Endothelial cell of umbilical vein (primary cell): ENCODE results near the gene PLAC1. TPM values are rescaled to one million over a fixed set of nuclear protein-coding genes. Genes with fewer than 3 reads are reported as not detected.

Source experiments
- BruUV-seq: library from RNA; stranded (reverse); fragments of 400-500 nt; replicated peaks from 2 replicates; lab custom pipeline; 2021; lab: Mats Ljungman, UMichigan
- CTCF ChIA-PET: fragments of 300-600, 350-600 bp; sonication (Branson Sonifier 250); formaldehyde crosslinking; loops from one replicate; lab custom pipeline; 2021; ENCODE audit warnings: antibody characterized with exemption, inconsistent platforms; lab: Charles Lee
- POLR2A ChIA-PET: fragments of 300-600, 350-600 bp; sonication (Branson Sonifier 250); formaldehyde crosslinking; loops from one replicate; lab custom pipeline; 2021; ENCODE audit warnings: antibody characterized with exemption, inconsistent platforms; lab: Charles Lee
- DNase-seq: peaks from one replicate; pipeline ENCODE4 v3.0.0-alpha.2; 2011; ENCODE audit warnings: low read depth, low spot score
- FAIRE-seq: peaks from 2 replicates; lab custom pipeline; 2011; peaks lifted over from hg19 to GRCh38; lab: Jason Lieb, UNC
- H2AFZ ChIP-seq: 2 replicates; pipeline ENCODE4 v1.6.0; 2012; ENCODE audit warnings: low read depth, low read length, control low read depth, inconsistent platforms
- H3K27ac ChIP-seq: 2 replicates; pipeline ENCODE4 v1.5.1; 2011; ENCODE audit warnings: low read depth, mild to moderate bottlenecking, control low read depth, low read length, moderate library complexity; ENCODE audit not compliant: insufficient read depth
- H3K27me3 ChIP-seq, 2 experiments: 2 replicates each; pipeline versions ENCODE4 v1.6.0 to v1.6.1; 2011; ENCODE audit warnings: low read length in 2 of 2, mixed read lengths in 1 of 2; ENCODE audit not compliant: control insufficient read depth in 2 of 2, insufficient read depth in 2 of 2
- H3K36me3 ChIP-seq, 2 experiments: 2 replicates in 1 of 2; 3 replicates in 1 of 2; pipeline ENCODE4 v1.5.1; 2011; ENCODE audit warnings: low read length in 2 of 2, mild to moderate bottlenecking in 1 of 2, moderate library complexity in 1 of 2; ENCODE audit not compliant: control insufficient read depth in 2 of 2, insufficient read depth in 2 of 2; ENCODE audit errors: extremely low read depth in 1 of 2
- H3K4me1 ChIP-seq: 3 replicates; pipeline ENCODE4 v1.5.1; 2011; ENCODE audit warnings: mild to moderate bottlenecking, low read length; ENCODE audit not compliant: control insufficient read depth, insufficient read depth; ENCODE audit errors: extremely low read depth
- H3K4me2 ChIP-seq: 2 replicates; pipeline ENCODE4 v1.6.1; 2011; ENCODE audit warnings: low read length, control low read depth, mixed read lengths; ENCODE audit not compliant: insufficient read depth
- H3K4me3 ChIP-seq, 3 experiments: fragments of 200-600 bp in 1 of 3; sonication (generic), shearing (Covaris generic) in 1 of 3; replicated peaks in 1 of 3; 2 replicates each; pipeline ENCODE4 v1.5.1; 2011 to 2016; ENCODE audit warnings: control low read depth in 3 of 3, low read length in 3 of 3, mild to moderate bottlenecking in 2 of 3, inconsistent platforms in 1 of 3, low read depth in 1 of 3, moderate library complexity in 1 of 3; ENCODE audit not compliant: insufficient read depth in 1 of 3
- H3K79me2 ChIP-seq: 2 replicates; pipeline ENCODE4 v1.6.0; 2012; ENCODE audit warnings: low read length, inconsistent platforms; ENCODE audit not compliant: control insufficient read depth, insufficient read depth
- H3K9ac ChIP-seq: replicated peaks from 2 replicates; pipeline ENCODE3; 2011; ENCODE audit warnings: low read length, control low read depth; ENCODE audit not compliant: insufficient read depth; ENCODE audit errors: extremely low read depth
- H3K9me1 ChIP-seq: replicated peaks from 3 replicates; pipeline ENCODE4 v1.6.0; 2011; ENCODE audit warnings: mild to moderate bottlenecking, low read length; ENCODE audit not compliant: control insufficient read depth, insufficient read depth; ENCODE audit errors: extremely low read depth
- H3K9me3 ChIP-seq: replicated peaks from 2 replicates; pipeline ENCODE4 v1.5.1; 2012; ENCODE audit warnings: low read length, inconsistent platforms; ENCODE audit not compliant: control insufficient read depth, insufficient read depth
- H4K20me1 ChIP-seq: replicated peaks from 2 replicates; pipeline ENCODE3; 2011; ENCODE audit warnings: mild to moderate bottlenecking, low read length; ENCODE audit not compliant: control insufficient read depth, insufficient read depth; ENCODE audit errors: extremely low read depth
- CTCF ChIP-seq, 2 donors: IDR thresholded peaks; 1 replicate in 1 of 2; 2 replicates in 1 of 2; pipeline ENCODE4 v1.5.1; 2011; ENCODE audit warnings: low read length in 2 of 2, mild to moderate bottlenecking in 2 of 2, moderate library complexity in 2 of 2, control low read depth in 1 of 2, inconsistent platforms in 1 of 2, low read depth in 1 of 2; ENCODE audit not compliant: insufficient read depth in 1 of 2; ENCODE audit errors: extremely low read depth in 1 of 2
- EZH2 ChIP-seq: IDR thresholded peaks from 2 replicates; pipeline ENCODE4 v1.6.1; 2012; ENCODE audit warnings: borderline replicate concordance, low read depth, mild to moderate bottlenecking, moderate library complexity, low read length, inconsistent platforms; ENCODE audit not compliant: severe bottlenecking
- FOS ChIP-seq: IDR thresholded peaks from 2 replicates; pipeline ENCODE4 v1.6.1; 2011; ENCODE audit warnings: mild to moderate bottlenecking, low read length, moderate library complexity, borderline replicate concordance; ENCODE audit not compliant: insufficient read depth
- GATA2 ChIP-seq: IDR thresholded peaks from 2 replicates; pipeline ENCODE4 v1.7.0; 2011; ENCODE audit warnings: low read depth, mild to moderate bottlenecking, moderate library complexity, mixed read lengths, low read length; ENCODE audit not compliant: insufficient read length, insufficient read depth
- JUN ChIP-seq: IDR thresholded peaks from 2 replicates; pipeline ENCODE4 v1.6.1; 2011; ENCODE audit warnings: borderline replicate concordance, low read depth; ENCODE audit not compliant: insufficient read length, insufficient read depth
- MYC ChIP-seq: IDR thresholded peaks from one replicate; pipeline ENCODE4 v1.6.1; 2011; ENCODE audit warnings: mild to moderate bottlenecking, low read depth, low read length
- POLR2A ChIP-seq: IDR thresholded peaks from 2 replicates; pipeline ENCODE4 v1.6.1; 2012; ENCODE audit warnings: low read depth, mild to moderate bottlenecking, control low read depth, low read length
- POLR2AphosphoS5 ChIP-seq: IDR thresholded peaks from 2 replicates; pipeline ENCODE4 v1.6.1; 2012; ENCODE audit warnings: low read depth, mild to moderate bottlenecking, control low read depth, low read length, moderate library complexity; ENCODE audit not compliant: insufficient read depth
- dilution Hi-C: fragments of 300-500 bp; cut with MboI; formaldehyde crosslinking; loops from one replicate; pipeline ENCODE4 v1.15.0; 2019; ENCODE audit warnings: low sequenced_read_pairs; ENCODE audit not compliant: extremely low pct_ligation_motif_present
- intact Hi-C: fragments of 100-400 bp; cut with micrococcal nuclease; formaldehyde crosslinking; loops from one replicate; pipeline ENCODE4 v1.10.0; 2022
- polyA plus RNA-seq, 4 experiments: library from polyadenylated mRNA; depleted of rRNA in 3 of 4; stranded (reverse) in 3 of 4; unstranded in 1 of 4; fragments of >200 nt; gene quantifications; 2 replicates each; pipeline versions ENCODE4 v1.2.1 to v1.2.3, GENCODE V29; 2011 to 2012; ENCODE audit warnings: missing spikeins in 1 of 4
- total RNA-seq: library from RNA; stranded (reverse); gene quantifications from 2 replicates; pipeline ENCODE4 v1.2.3, GENCODE V29; 2021
- TF ChIP-seq, protein P1 (sequence below): IDR thresholded peaks from 2 replicates; pipeline ENCODE4 v1.6.1; 2011; ENCODE audit not compliant: insufficient read depth, insufficient read length

Gene PLAC1
- total and polyA plus RNA-seq, 2 donors (not counting 3 experiments of a cell fraction or from before 2014, with no cell fraction given): 0.58 to 2.4 TPM

- Histone ChIP-seq H3K9me3 (no peaks in the 10 kb centered on the region), H3K4me1 (peaks cover 23% of the 10 kb centered on the region), H3K36me3 (no peaks in the 10 kb centered on the region), H3K79me2 (no peaks in the 10 kb centered on the region), H3K4me2 (no peak overlapping the region), H2AFZ (no peak overlapping the region), H3K9ac (no peak overlapping the region), H3K4me3 (no peak overlapping the region), H4K20me1 (no peaks in the 10 kb centered on the region), H3K9me1 (no peaks in the 10 kb centered on the region), H3K27me3 (no peaks in the 10 kb centered on the region), H3K27ac (no peak overlapping the region)
- dilution Hi-C loops (no loop called here), intact Hi-C loops (no loop called here)
- FAIRE-seq (peak; percentile 69), DNase-seq (no peak)
- BruUV-seq: no TSS peak
- CTCF ChIA-PET: interaction anchor here (0.5 kb wide), 1 partner anchor 42 kb away, joined by 3 read pairs; no protein-coding TSS in a partner anchor
- TF ChIP-seq JUN (no peak), MYC (no peak), POLR2A (no peak), GATA2 (no peak), FOS (no peak), POLR2AphosphoS5 (no peak), CTCF (IDR thresholded peaks at IDR 0.05; ENCODE audit: extremely low read depth in 1 of 2, insufficient read depth in 1 of 2, low read depth in 1 of 2, low read length in 2 of 2) (no peak), EZH2 (no peak)
- TF ChIP-seq, protein P1, sequence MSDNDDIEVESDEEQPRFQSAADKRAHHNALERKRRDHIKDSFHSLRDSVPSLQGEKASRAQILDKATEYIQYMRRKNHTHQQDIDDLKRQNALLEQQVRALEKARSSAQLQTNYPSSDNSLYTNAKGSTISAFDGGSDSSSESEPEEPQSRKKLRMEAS: no peak
- POLR2A ChIA-PET: no interaction called here
Measured at GRCh38 chrX:134568285-134569016, 89.8 kb downstream of the PLAC1 start.
